Esophagus squamous epithelium (tissue), 4 donors: Measurements from ENCODE around the gene DCUN1D2.

Experiments used
- CTCF ChIP-seq, 6 experiments: fragments of 450-650 bp in 4 of 6; fragments of 200-600 bp in 2 of 6; sonication (generic) in 2 of 6; IDR thresholded peaks; one replicate each; pipeline ENCODE4 v1.5.1; 2016 to 2019; ENCODE audit warnings: antibody characterized with exemption in 6 of 6, mild to moderate bottlenecking in 4 of 6, moderate library complexity in 4 of 6
- POLR2A ChIP-seq, 4 donors: fragments of 450-650 bp; IDR thresholded peaks; one replicate each; pipeline ENCODE4 v1.6.1; 2017; ENCODE audit warnings: antibody characterized with exemption in 4 of 4, mild to moderate bottlenecking in 4 of 4, moderate library complexity in 3 of 4

GRCh38 chr13:113428871-113429607, 61.5 kb downstream of the DCUN1D2 start:
- no peak for TF ChIP-seq CTCF (IDR thresholded peaks at IDR 0.05)
- no peak for TF ChIP-seq POLR2A (IDR thresholded peaks at IDR 0.05)
